HCT116 (cell line): Measurements from ENCODE around the gene XPNPEP3. TPM values are rescaled to one million over a fixed set of nuclear protein-coding genes. Genes with fewer than 3 reads are reported as not detected.

Source experiments
- ATAC-seq: fragments of 200-7000 bp; cut with Tn5 transposase; 2 replicates; pipeline ENCODE4 v1.9.1; 2020; ENCODE audit warnings: mild to moderate bottlenecking, moderate library complexity
- BruUV-seq: library from RNA; stranded (reverse); fragments of 400-500 nt; replicated peaks from 2 replicates; lab custom pipeline; 2021; lab: Mats Ljungman, UMichigan
- CTCF ChIA-PET: fragments of 300-600 bp; sonication (Branson Sonifier 250); formaldehyde crosslinking; loops from one replicate; lab custom pipeline; 2021; ENCODE audit warnings: antibody characterized with exemption; lab: Charles Lee
- POLR2A ChIA-PET: fragments of 300-600, 350-600 bp; sonication (Branson Sonifier 250); formaldehyde crosslinking; loops from one replicate; lab custom pipeline; 2021; ENCODE audit warnings: antibody characterized with exemption; lab: Charles Lee
- RAD21 ChIA-PET, 2 experiments: fragments of 300-600 bp; sonication (Branson Sonifier 250); formaldehyde crosslinking; loops; one replicate each; lab custom pipeline; 2023; ENCODE audit warnings: low total read pairs in 2 of 2; ENCODE audit not compliant: uncharacterized antibody in 2 of 2, unreplicated experiment in 2 of 2, low non-redundant PET in 1 of 2; lab: Charles Lee
- DNase-seq: peaks from one replicate; pipeline ENCODE4 v3.0.0-alpha.2; 2010; ENCODE audit warnings: low read depth, low spot score
- H2AFZ ChIP-seq: fragments of 200-600 bp; shearing (Covaris generic), sonication (generic); 2 replicates; pipeline ENCODE4 v1.6.1; 2017; ENCODE audit warnings: low read depth, mixed run types, mixed read lengths, antibody characterized with exemption, low read length; ENCODE audit not compliant: poor library complexity, severe bottlenecking
- H3K27ac ChIP-seq: 2 replicates; pipeline ENCODE4 v1.5.1; 2012; ENCODE audit warnings: low read depth, low read length
- H3K27me3 ChIP-seq: fragments of 200-600 bp; sonication (generic); 2 replicates; pipeline ENCODE4 v1.6.1; 2016; ENCODE audit warnings: mixed run types, low read length, mixed read lengths; ENCODE audit not compliant: insufficient read depth
- H3K36me3 ChIP-seq, 2 experiments: fragments of 200-500 bp in 1 of 2; fragments of 200-600 bp in 1 of 2; sonication (Bioruptor generic) in 1 of 2; sonication (generic) in 1 of 2; 2 replicates each; pipeline versions ENCODE4 v1.5.1 to v1.6.1; 2014 to 2016; ENCODE audit warnings: low read length in 2 of 2, inconsistent platforms in 1 of 2, mixed read lengths in 1 of 2, mixed run types in 1 of 2; ENCODE audit not compliant: insufficient read depth in 2 of 2, control insufficient read depth in 1 of 2
- H3K4me1 ChIP-seq, 2 experiments: fragments of 200-600 bp in 1 of 2; sonication (generic) in 1 of 2; 2 replicates each; pipeline versions ENCODE4 v1.5.1 to v1.6.1; 2012 to 2017; ENCODE audit warnings: low read length in 2 of 2, inconsistent platforms in 1 of 2, mild to moderate bottlenecking in 1 of 2, mixed read lengths in 1 of 2, mixed run types in 1 of 2, moderate library complexity in 1 of 2; ENCODE audit not compliant: insufficient read depth in 2 of 2, control insufficient read depth in 1 of 2
- H3K4me2 ChIP-seq: fragments of 200-600 bp; sonication (generic); 2 replicates; pipeline ENCODE4 v1.6.1; 2017; ENCODE audit warnings: mixed run types, low read length, mixed read lengths
- H3K4me3 ChIP-seq, 2 experiments: fragments of 200-600 bp in 1 of 2; sonication (generic) in 1 of 2; replicated peaks in 1 of 2; 2 replicates each; pipeline ENCODE4 v1.5.1; 2011 to 2016; ENCODE audit warnings: low read length in 2 of 2, control low read depth in 1 of 2, low read depth in 1 of 2, mild to moderate bottlenecking in 1 of 2, mixed read lengths in 1 of 2, mixed run types in 1 of 2
- H3K79me2 ChIP-seq: fragments of 200-600 bp; sonication (generic); 2 replicates; pipeline ENCODE4 v1.6.1; 2017; ENCODE audit warnings: mild to moderate bottlenecking, mixed run types, low read length, moderate library complexity, mixed read lengths; ENCODE audit not compliant: insufficient read depth
- H3K9ac ChIP-seq: fragments of 200-600 bp; sonication (generic); 2 replicates; pipeline ENCODE4 v1.6.1; 2016; ENCODE audit warnings: low read length, mixed read lengths
- H3K9me2 ChIP-seq: fragments of 200-600 bp; sonication (generic), shearing (Covaris generic); 2 replicates; pipeline ENCODE4 v1.6.1; 2017; ENCODE audit warnings: mixed run types, mild to moderate bottlenecking, moderate library complexity; ENCODE audit not compliant: insufficient read depth
- H3K9me3 ChIP-seq, 2 experiments: fragments of 200-500 bp in 1 of 2; fragments of 200-600 bp in 1 of 2; sonication (Bioruptor generic) in 1 of 2; sonication (generic) in 1 of 2; 2 replicates each; pipeline ENCODE4 v1.6.1; 2014 to 2017; ENCODE audit warnings: low read length in 2 of 2, mixed read lengths in 2 of 2, inconsistent platforms in 1 of 2, low read depth in 1 of 2, mild to moderate bottlenecking in 1 of 2, mixed run types in 1 of 2, moderate library complexity in 1 of 2; ENCODE audit not compliant: control insufficient read depth in 1 of 2, insufficient read depth in 1 of 2
- H4K20me1 ChIP-seq: fragments of 200-600 bp; sonication (generic), shearing (Covaris generic); 2 replicates; pipeline ENCODE4 v1.6.1; 2017; ENCODE audit warnings: mixed run types, mild to moderate bottlenecking, moderate library complexity; ENCODE audit not compliant: insufficient read depth
- EGR1 ChIP-seq: IDR thresholded peaks from 2 replicates; pipeline ENCODE4 v1.6.1; 2012; ENCODE audit warnings: low read depth
- ELF1 ChIP-seq: IDR thresholded peaks from 2 replicates; pipeline ENCODE4 v1.6.1; 2012; ENCODE audit warnings: low read depth, borderline replicate concordance
- EZH2 ChIP-seq: fragments of 200-600 bp; sonication (generic); IDR thresholded peaks from 2 replicates; pipeline ENCODE4 v1.6.1; 2017; ENCODE audit warnings: antibody characterized with exemption, mixed run types
- POLR2AphosphoS5 ChIP-seq: IDR thresholded peaks from 2 replicates; pipeline ENCODE4 v1.6.1; 2011; ENCODE audit warnings: mild to moderate bottlenecking, low read depth, low read length, moderate library complexity
- RAD21 ChIP-seq: IDR thresholded peaks from 2 replicates; pipeline ENCODE4 v1.6.1; 2012; ENCODE audit warnings: low read depth, mild to moderate bottlenecking
- SIN3A ChIP-seq: IDR thresholded peaks from 2 replicates; pipeline ENCODE4 v1.6.1; 2012; ENCODE audit warnings: low read depth
- SRF ChIP-seq: IDR thresholded peaks from 2 replicates; pipeline ENCODE4 v1.6.1; 2012; ENCODE audit warnings: low read depth
- TCF7L2 ChIP-seq: IDR thresholded peaks from 2 replicates; pipeline ENCODE4 v1.7.0; 2011; ENCODE audit warnings: borderline replicate concordance, inconsistent platforms; ENCODE audit not compliant: insufficient read depth, insufficient read length; ENCODE audit errors: extremely low read depth
- YY1 ChIP-seq: IDR thresholded peaks from 2 replicates; pipeline ENCODE4 v1.6.1; 2011; ENCODE audit warnings: low read length, low read depth, moderate library complexity, mild to moderate bottlenecking; ENCODE audit not compliant: insufficient replicate concordance; ENCODE audit errors: extremely low read depth
- intact Hi-C: fragments of 100-400 bp; cut with micrococcal nuclease; formaldehyde crosslinking; loops from 2 replicates; pipeline ENCODE4 v1.10.0; 2022
- total RNA-seq: library from RNA; stranded (reverse); gene quantifications from one replicate; pipeline ENCODE4 v1.2.1, GENCODE V29; 2021; ENCODE audit not compliant: unreplicated experiment
- TF ChIP-seq, protein P1 (sequence below), 3 experiments: fragments of 200-600 bp in 1 of 3; sonication (generic) in 1 of 3; IDR thresholded peaks in 2 of 3; conservative IDR thresholded peaks in 1 of 3; 2 replicates each; pipeline ENCODE4 v1.5.1; 2012 to 2017; ENCODE audit warnings: low read depth in 2 of 3, low read length in 2 of 3, antibody characterized with exemption in 1 of 3, borderline replicate concordance in 1 of 3, control low read depth in 1 of 3, mild to moderate bottlenecking in 1 of 3, mixed read lengths in 1 of 3, mixed run types in 1 of 3, moderate library complexity in 1 of 3; ENCODE audit not compliant: insufficient read depth in 1 of 3
- TF ChIP-seq, protein P2 (sequence below): IDR thresholded peaks from 2 replicates; pipeline ENCODE4 v1.6.1; 2012; ENCODE audit warnings: low read depth

The XPNPEP3 gene
- total RNA-seq, 1 experiment from 2014 or later = 29.8 TPM

GRCh38 chr22:40973144-40973543 lies 116.2 kb downstream of the XPNPEP3 start:
- intact Hi-C loops = no loop called here
- Histone ChIP-seq H3K4me1 (no peaks in the 10 kb centered on the region), H3K36me3 (peaks cover 14 to 15% of the 10 kb centered on the region in 2 experiments; a peak in 3 of 4 replicates), H4K20me1 (no peaks in the 10 kb centered on the region), H2AFZ (no peak overlapping the region), H3K27me3 (no peaks in the 10 kb centered on the region), H3K79me2 (0 out of 2 replicates have a peak, but pooled peaks cover 3% of the 10 kb centered on the region), H3K4me2 (no peak overlapping the region), H3K4me3 (no peak overlapping the region), H3K9me3 (no peaks in the 10 kb centered on the region), H3K27ac (no peak overlapping the region), H3K9ac (no peak overlapping the region), H3K9me2 (no peaks in the 10 kb centered on the region)
- no peak for ATAC-seq
- RAD21 ChIA-PET = no interaction called here
- TF ChIP-seq, protein P1, sequence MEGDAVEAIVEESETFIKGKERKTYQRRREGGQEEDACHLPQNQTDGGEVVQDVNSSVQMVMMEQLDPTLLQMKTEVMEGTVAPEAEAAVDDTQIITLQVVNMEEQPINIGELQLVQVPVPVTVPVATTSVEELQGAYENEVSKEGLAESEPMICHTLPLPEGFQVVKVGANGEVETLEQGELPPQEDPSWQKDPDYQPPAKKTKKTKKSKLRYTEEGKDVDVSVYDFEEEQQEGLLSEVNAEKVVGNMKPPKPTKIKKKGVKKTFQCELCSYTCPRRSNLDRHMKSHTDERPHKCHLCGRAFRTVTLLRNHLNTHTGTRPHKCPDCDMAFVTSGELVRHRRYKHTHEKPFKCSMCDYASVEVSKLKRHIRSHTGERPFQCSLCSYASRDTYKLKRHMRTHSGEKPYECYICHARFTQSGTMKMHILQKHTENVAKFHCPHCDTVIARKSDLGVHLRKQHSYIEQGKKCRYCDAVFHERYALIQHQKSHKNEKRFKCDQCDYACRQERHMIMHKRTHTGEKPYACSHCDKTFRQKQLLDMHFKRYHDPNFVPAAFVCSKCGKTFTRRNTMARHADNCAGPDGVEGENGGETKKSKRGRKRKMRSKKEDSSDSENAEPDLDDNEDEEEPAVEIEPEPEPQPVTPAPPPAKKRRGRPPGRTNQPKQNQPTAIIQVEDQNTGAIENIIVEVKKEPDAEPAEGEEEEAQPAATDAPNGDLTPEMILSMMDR (IDR thresholded peaks at IDR 0.05 in 2 of 3, conservative IDR thresholded peaks at IDR 0.05 in 1 of 3; ENCODE audit: borderline replicate concordance in 1 of 3, insufficient read depth in 1 of 3, low read depth in 2 of 3, low read length in 2 of 3) = no peak
- POLR2A ChIA-PET = no interaction called here
- CTCF ChIA-PET = no interaction called here
- no peak for DNase-seq
- no TSS peak for BruUV-seq

- Histone ChIP-seq H3K36me3 (peaks cover 5 to 6% of the 10 kb centered on the region in 2 experiments; a peak in 2 of 4 replicates), H3K27me3 (no peaks in the 10 kb centered on the region), H3K9me3 (no peaks in the 10 kb centered on the region), H3K4me1 (no peaks in the 10 kb centered on the region), H3K4me3 (no peak overlapping the region), H3K9ac (no peak overlapping the region), H3K9me2 (no peaks in the 10 kb centered on the region), H3K79me2 (no peaks in the 10 kb centered on the region), H3K27ac (no peak overlapping the region), H2AFZ (no peak overlapping the region), H3K4me2 (no peak overlapping the region), H4K20me1 (no peaks in the 10 kb centered on the region)
- intact Hi-C loops = no loop called here
- POLR2A ChIA-PET = no interaction called here
- RAD21 ChIA-PET = no interaction called here
- DNase-seq (no peak), ATAC-seq (no peak)
- CTCF ChIA-PET = no interaction called here
- BruUV-seq = no TSS peak
- TF ChIP-seq YY1 (no peak), RAD21 (no peak), ELF1 (no peak), EGR1 (no peak), SRF (no peak), SIN3A (no peak), POLR2AphosphoS5 (no peak), EZH2 (no peak), TCF7L2 (no peak)
- TF ChIP-seq, protein P2, sequence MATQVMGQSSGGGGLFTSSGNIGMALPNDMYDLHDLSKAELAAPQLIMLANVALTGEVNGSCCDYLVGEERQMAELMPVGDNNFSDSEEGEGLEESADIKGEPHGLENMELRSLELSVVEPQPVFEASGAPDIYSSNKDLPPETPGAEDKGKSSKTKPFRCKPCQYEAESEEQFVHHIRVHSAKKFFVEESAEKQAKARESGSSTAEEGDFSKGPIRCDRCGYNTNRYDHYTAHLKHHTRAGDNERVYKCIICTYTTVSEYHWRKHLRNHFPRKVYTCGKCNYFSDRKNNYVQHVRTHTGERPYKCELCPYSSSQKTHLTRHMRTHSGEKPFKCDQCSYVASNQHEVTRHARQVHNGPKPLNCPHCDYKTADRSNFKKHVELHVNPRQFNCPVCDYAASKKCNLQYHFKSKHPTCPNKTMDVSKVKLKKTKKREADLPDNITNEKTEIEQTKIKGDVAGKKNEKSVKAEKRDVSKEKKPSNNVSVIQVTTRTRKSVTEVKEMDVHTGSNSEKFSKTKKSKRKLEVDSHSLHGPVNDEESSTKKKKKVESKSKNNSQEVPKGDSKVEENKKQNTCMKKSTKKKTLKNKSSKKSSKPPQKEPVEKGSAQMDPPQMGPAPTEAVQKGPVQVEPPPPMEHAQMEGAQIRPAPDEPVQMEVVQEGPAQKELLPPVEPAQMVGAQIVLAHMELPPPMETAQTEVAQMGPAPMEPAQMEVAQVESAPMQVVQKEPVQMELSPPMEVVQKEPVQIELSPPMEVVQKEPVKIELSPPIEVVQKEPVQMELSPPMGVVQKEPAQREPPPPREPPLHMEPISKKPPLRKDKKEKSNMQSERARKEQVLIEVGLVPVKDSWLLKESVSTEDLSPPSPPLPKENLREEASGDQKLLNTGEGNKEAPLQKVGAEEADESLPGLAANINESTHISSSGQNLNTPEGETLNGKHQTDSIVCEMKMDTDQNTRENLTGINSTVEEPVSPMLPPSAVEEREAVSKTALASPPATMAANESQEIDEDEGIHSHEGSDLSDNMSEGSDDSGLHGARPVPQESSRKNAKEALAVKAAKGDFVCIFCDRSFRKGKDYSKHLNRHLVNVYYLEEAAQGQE = no peak
- TF ChIP-seq, protein P1 (IDR thresholded peaks at IDR 0.05 in 2 of 3, conservative IDR thresholded peaks at IDR 0.05 in 1 of 3; ENCODE audit: borderline replicate concordance in 1 of 3, insufficient read depth in 1 of 3, low read depth in 2 of 3, low read length in 2 of 3) = no peak
These were observed 118.4 kb downstream of the XPNPEP3 start for GRCh38 chr22:40975366-40975765.
